22Rv1 (cell line): ENCODE measurements around the gene CACNB4.

ENCODE experiments used
- CTCF ChIP-seq: fragments of 450-650 bp; IDR thresholded peaks from 2 replicates; pipeline ENCODE4 v1.5.1; 2017; ENCODE audit warnings: mild to moderate bottlenecking
- ZFX ChIP-seq: fragments of 450-650 bp; IDR thresholded peaks from 2 replicates; pipeline ENCODE4 v1.6.1; 2017; ENCODE audit warnings: antibody characterized with exemption, borderline replicate concordance

GRCh38 chr2:151937966-151938365 lies 160.9 kb downstream of the CACNB4 start:
- no peak for TF ChIP-seq CTCF
- TF ChIP-seq ZFX, result no peak
